Measurements from ENCODE around the gene TBC1D25.

DNA sequence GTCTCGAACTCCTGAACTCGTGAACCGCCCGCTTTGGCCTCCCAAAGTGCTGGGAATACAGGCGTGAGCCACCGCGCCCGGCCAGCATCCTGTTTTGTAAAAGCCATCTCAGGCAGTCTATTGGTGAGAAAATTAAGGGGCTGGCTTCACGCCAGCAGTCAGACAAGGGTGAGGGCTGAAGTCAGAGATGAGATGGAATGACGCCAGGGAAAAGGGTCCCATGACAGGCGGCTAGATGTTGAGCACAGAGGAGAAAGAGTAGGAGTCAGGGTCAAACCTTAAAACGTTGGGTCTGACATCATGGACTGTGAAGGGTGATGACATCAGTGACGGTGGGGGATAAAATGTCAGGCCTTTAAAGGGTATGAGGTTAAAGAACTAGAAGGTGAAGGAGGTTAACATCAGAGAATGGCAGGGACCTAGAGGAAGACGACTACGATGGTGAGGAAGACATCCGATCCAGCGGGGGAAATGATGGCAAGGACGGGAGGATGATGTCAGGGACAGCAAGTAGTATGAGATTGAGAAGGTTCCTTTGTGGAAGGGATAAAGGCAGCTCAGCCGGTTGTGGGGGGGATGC, 34.3 kb downstream of the TBC1D25 start:
- TF ChIP-seq, protein P1, sequence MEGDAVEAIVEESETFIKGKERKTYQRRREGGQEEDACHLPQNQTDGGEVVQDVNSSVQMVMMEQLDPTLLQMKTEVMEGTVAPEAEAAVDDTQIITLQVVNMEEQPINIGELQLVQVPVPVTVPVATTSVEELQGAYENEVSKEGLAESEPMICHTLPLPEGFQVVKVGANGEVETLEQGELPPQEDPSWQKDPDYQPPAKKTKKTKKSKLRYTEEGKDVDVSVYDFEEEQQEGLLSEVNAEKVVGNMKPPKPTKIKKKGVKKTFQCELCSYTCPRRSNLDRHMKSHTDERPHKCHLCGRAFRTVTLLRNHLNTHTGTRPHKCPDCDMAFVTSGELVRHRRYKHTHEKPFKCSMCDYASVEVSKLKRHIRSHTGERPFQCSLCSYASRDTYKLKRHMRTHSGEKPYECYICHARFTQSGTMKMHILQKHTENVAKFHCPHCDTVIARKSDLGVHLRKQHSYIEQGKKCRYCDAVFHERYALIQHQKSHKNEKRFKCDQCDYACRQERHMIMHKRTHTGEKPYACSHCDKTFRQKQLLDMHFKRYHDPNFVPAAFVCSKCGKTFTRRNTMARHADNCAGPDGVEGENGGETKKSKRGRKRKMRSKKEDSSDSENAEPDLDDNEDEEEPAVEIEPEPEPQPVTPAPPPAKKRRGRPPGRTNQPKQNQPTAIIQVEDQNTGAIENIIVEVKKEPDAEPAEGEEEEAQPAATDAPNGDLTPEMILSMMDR (tag by site-specific recombination; IDR thresholded peaks at IDR 0.05), result no peak
- peak; percentile 63; the same call in 1 of the 2 replicates for TF ChIP-seq ZNF324 (tag by site-specific recombination; IDR thresholded peaks at IDR 0.05)
- TF ChIP-seq GLIS2 (tag by site-specific recombination; IDR thresholded peaks at IDR 0.05), result no peak
- no peak for TF ChIP-seq HOXD13 (CRISPR knock-in tag; IDR thresholded peaks at IDR 0.05; ENCODE audit: borderline replicate concordance)
- TF ChIP-seq, protein P2, sequence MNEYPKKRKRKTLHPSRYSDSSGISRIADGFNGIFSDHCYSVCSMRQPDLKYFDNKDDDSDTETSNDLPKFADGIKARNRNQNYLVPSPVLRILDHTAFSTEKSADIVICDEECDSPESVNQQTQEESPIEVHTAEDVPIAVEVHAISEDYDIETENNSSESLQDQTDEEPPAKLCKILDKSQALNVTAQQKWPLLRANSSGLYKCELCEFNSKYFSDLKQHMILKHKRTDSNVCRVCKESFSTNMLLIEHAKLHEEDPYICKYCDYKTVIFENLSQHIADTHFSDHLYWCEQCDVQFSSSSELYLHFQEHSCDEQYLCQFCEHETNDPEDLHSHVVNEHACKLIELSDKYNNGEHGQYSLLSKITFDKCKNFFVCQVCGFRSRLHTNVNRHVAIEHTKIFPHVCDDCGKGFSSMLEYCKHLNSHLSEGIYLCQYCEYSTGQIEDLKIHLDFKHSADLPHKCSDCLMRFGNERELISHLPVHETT (tag by site-specific recombination; IDR thresholded peaks at IDR 0.05), result peak; percentile 41; the same call in 1 of the 2 replicates
- TF ChIP-seq ZNF670 (tag by site-specific recombination; IDR thresholded peaks at IDR 0.05; ENCODE audit: low read depth), result no peak
- TF ChIP-seq TRIM28 (IDR thresholded peaks at IDR 0.05; ENCODE audit: borderline replicate concordance, low read length), result no peak
- TF ChIP-seq TCF7L2 (IDR thresholded peaks at IDR 0.05; ENCODE audit: borderline replicate concordance, low read depth, low read length), result no peak
- no peak for TF ChIP-seq ZNF121 (tag by site-specific recombination; IDR thresholded peaks at IDR 0.05)
- peak; percentile 69 for TF ChIP-seq REST (tag by site-specific recombination; IDR thresholded peaks at IDR 0.05)
- no peak for TF ChIP-seq MYNN (tag by site-specific recombination; IDR thresholded peaks at IDR 0.05; ENCODE audit: borderline replicate concordance)
- TF ChIP-seq ZNF362 (tag by site-specific recombination; IDR thresholded peaks at IDR 0.05), result no peak
- no peak for TF ChIP-seq ZNF274 (IDR thresholded peaks at IDR 0.05; ENCODE audit: low read length)
- TF ChIP-seq ZNF274 (tag by site-specific recombination; IDR thresholded peaks at IDR 0.05; ENCODE audit: borderline replicate concordance), result no peak
